ENCODE data around the gene NANOS1. TPM values are rescaled to one million over a fixed set of nuclear protein-coding genes. Genes with fewer than 3 reads are reported as not detected.

Gene NANOS1
- total RNA-seq, 1 experiment from 2014 or later: 18.0 TPM

DNA sequence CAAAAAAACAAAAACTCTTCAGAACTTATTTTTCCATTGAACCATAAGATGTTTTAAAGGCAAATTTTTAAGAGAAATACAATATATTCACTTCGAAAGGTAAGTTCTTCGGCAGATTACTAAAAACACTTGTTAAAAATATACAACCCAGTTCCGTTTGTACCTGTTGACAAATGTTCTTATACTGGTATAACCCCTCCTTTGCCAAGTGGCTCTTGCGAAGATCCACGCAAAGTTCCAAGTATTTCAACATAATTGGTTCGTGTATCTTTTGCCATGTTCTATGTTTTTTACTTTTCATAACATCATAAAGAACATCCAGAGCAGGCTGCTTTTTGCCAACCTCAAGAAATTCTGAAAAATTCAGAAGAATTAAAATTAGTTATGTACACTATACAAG is 44.1 kb downstream of the NANOS1 start:
- no TSS peak for BruUV-seq (replicated peaks)
- POLR2A ChIA-PET: no interaction called here

DNA sequence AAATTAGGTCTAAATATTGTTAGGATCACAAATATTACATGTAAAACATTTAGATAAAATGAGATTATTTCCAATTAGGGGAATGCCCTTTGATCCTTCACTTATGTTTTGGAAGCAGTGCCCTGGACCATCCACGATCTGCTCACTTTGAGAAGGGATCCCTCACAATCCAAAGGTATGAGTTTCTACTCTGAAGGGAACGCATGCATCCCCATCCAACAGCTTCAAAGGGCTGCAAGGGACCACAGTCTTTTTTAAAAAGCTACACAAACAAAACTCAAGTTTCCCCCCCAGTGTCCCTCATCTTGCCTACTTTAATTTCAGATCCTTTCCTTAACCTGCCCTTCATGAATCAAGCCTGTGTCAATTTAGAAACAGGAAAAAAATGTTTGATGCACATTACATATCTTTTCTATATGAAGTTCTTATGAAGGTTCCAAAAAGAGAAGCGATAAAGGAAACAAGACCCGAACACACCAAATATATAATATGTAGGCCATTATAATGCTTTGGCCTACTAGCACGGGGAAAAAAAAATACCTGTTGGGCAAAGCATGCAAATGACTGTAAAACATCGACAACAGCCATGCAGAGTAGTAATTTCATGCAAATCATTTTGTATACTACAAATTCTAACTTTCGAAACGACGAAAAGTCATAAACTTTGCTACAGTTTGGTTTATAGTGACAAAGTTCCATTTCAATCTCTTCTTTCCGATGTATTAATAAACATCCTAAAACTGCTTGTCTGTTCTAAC is 49.1 kb downstream of the NANOS1 start:
- in situ Hi-C loops (cut with HindIII; ENCODE audit: low pct_unique_long_range_greater_than_20kb, low sequenced_read_pairs) (no loop called here), intact Hi-C loops (cut with micrococcal nuclease; ENCODE audit: unreplicated experiment) (no loop called here)
- TF ChIP-seq, protein P1, sequence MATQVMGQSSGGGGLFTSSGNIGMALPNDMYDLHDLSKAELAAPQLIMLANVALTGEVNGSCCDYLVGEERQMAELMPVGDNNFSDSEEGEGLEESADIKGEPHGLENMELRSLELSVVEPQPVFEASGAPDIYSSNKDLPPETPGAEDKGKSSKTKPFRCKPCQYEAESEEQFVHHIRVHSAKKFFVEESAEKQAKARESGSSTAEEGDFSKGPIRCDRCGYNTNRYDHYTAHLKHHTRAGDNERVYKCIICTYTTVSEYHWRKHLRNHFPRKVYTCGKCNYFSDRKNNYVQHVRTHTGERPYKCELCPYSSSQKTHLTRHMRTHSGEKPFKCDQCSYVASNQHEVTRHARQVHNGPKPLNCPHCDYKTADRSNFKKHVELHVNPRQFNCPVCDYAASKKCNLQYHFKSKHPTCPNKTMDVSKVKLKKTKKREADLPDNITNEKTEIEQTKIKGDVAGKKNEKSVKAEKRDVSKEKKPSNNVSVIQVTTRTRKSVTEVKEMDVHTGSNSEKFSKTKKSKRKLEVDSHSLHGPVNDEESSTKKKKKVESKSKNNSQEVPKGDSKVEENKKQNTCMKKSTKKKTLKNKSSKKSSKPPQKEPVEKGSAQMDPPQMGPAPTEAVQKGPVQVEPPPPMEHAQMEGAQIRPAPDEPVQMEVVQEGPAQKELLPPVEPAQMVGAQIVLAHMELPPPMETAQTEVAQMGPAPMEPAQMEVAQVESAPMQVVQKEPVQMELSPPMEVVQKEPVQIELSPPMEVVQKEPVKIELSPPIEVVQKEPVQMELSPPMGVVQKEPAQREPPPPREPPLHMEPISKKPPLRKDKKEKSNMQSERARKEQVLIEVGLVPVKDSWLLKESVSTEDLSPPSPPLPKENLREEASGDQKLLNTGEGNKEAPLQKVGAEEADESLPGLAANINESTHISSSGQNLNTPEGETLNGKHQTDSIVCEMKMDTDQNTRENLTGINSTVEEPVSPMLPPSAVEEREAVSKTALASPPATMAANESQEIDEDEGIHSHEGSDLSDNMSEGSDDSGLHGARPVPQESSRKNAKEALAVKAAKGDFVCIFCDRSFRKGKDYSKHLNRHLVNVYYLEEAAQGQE (IDR thresholded peaks at IDR 0.05; ENCODE audit: insufficient read depth in 1 of 2, low read depth in 2 of 2, low read length in 1 of 2): no peak
- TF ChIP-seq POLR2AphosphoS5 (IDR thresholded peaks at IDR 0.05; ENCODE audit: low read depth, low read length): 0 out of 2 replicates have a peak, but pooled peaks have one; percentile 10
- CTCF ChIA-PET: no interaction called here
- no peaks in the 10 kb centered on the region for H3K27me3 ChIP-seq (ENCODE audit: control insufficient read depth, insufficient read depth, low read length)
- no peaks in the 10 kb centered on the region for H3K9me3 ChIP-seq (ENCODE audit: control insufficient read depth, insufficient read depth, low read depth, low read length)
- POLR2A ChIA-PET: interaction anchor here (0.7 kb wide), 1 partner anchor 15 kb away, joined by 4 read pairs; no protein-coding TSS in a partner anchor
- peaks cover 29% of the 10 kb centered on the region for H3K4me1 ChIP-seq (ENCODE audit: control insufficient read depth, insufficient read depth, low read length)
- ATAC-seq: no peak
- peaks cover 19% of the 10 kb centered on the region for H3K36me3 ChIP-seq (ENCODE audit: control insufficient read depth, insufficient read depth, low read length)
- H3K27ac ChIP-seq (ENCODE audit: low read length): peak overlapping the region; percentile 98
- TSS peak; percentile 83 for BruUV-seq (replicated peaks)
- no peak for DNase-seq (ENCODE audit: low read depth, low spot score)
- peak overlapping the region; percentile 92 to 96 for H3K4me3 ChIP-seq (ENCODE audit: low read depth in 2 of 2, low read length in 2 of 2)

More for the DNA sequence above, 44.1 kb downstream of the NANOS1 start:
- H3K4me3 ChIP-seq (ENCODE audit: low read depth in 2 of 2, low read length in 2 of 2): no peak overlapping the region
- no peak overlapping the region for H3K27ac ChIP-seq (ENCODE audit: low read length)
- H3K4me1 ChIP-seq (ENCODE audit: control insufficient read depth, insufficient read depth, low read length): peaks cover 35% of the 10 kb centered on the region
- no peaks in the 10 kb centered on the region for H3K27me3 ChIP-seq (ENCODE audit: control insufficient read depth, insufficient read depth, low read length)
- TF ChIP-seq, protein P2, sequence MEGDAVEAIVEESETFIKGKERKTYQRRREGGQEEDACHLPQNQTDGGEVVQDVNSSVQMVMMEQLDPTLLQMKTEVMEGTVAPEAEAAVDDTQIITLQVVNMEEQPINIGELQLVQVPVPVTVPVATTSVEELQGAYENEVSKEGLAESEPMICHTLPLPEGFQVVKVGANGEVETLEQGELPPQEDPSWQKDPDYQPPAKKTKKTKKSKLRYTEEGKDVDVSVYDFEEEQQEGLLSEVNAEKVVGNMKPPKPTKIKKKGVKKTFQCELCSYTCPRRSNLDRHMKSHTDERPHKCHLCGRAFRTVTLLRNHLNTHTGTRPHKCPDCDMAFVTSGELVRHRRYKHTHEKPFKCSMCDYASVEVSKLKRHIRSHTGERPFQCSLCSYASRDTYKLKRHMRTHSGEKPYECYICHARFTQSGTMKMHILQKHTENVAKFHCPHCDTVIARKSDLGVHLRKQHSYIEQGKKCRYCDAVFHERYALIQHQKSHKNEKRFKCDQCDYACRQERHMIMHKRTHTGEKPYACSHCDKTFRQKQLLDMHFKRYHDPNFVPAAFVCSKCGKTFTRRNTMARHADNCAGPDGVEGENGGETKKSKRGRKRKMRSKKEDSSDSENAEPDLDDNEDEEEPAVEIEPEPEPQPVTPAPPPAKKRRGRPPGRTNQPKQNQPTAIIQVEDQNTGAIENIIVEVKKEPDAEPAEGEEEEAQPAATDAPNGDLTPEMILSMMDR (IDR thresholded peaks at IDR 0.05): no peak
- no peak for TF ChIP-seq TCF7L2 (IDR thresholded peaks at IDR 0.05; ENCODE audit: low read depth, low read length)
- TF ChIP-seq, protein P1 (IDR thresholded peaks at IDR 0.05; ENCODE audit: insufficient read depth in 1 of 2, low read depth in 2 of 2, low read length in 1 of 2): no peak
- TF ChIP-seq POLR2AphosphoS5 (IDR thresholded peaks at IDR 0.05; ENCODE audit: low read depth, low read length): no peak
- TF ChIP-seq SIN3A (IDR thresholded peaks at IDR 0.05; ENCODE audit: borderline replicate concordance, insufficient read depth, low read depth, low read length): no peak
- peaks cover 50% of the 10 kb centered on the region for H3K36me3 ChIP-seq (ENCODE audit: control insufficient read depth, insufficient read depth, low read length)
- in situ Hi-C loops (cut with HindIII; ENCODE audit: low pct_unique_long_range_greater_than_20kb, low sequenced_read_pairs) (no loop called here), intact Hi-C loops (cut with micrococcal nuclease; ENCODE audit: unreplicated experiment) (no loop called here)
- H3K9me3 ChIP-seq (ENCODE audit: control insufficient read depth, insufficient read depth, low read depth, low read length): no peaks in the 10 kb centered on the region
- ATAC-seq: no peak
- CTCF ChIA-PET: no interaction called here
- DNase-seq (ENCODE audit: low read depth, low spot score): no peak
